Neural crest cell (in vitro differentiated cells): ENCODE measurements around the gene FILIP1L. TPM values are rescaled to one million over a fixed set of nuclear protein-coding genes. Genes with fewer than 3 reads are reported as not detected.

ENCODE experiments used
- DNase-seq: peaks from one replicate; pipeline ENCODE4 v3.0.0; 2021; ENCODE audit warnings: low read depth, mixed read lengths, low spot score
- H3K27ac Mint-ChIP-seq: one replicate; pipeline ENCODE4 v1.8.0; 2021; ENCODE audit warnings: mild to moderate bottlenecking, mixed read lengths; ENCODE audit not compliant: unreplicated experiment
- H3K27me3 Mint-ChIP-seq: 2 replicates; pipeline ENCODE4 v1.8.0; 2021; ENCODE audit warnings: low read depth, mild to moderate bottlenecking, mixed read lengths
- H3K36me3 Mint-ChIP-seq: 2 replicates; pipeline ENCODE4 v1.8.0; 2021; ENCODE audit warnings: low read depth, mild to moderate bottlenecking, mixed read lengths
- H3K4me1 Mint-ChIP-seq: 2 replicates; pipeline ENCODE4 v1.8.0; 2021; ENCODE audit warnings: mixed read lengths
- H3K4me3 Mint-ChIP-seq: one replicate; pipeline ENCODE4 v1.8.0; 2021; ENCODE audit warnings: mild to moderate bottlenecking, mixed read lengths
- H3K9me3 Mint-ChIP-seq: 2 replicates; pipeline ENCODE4 v1.8.0; 2021; ENCODE audit warnings: mixed read lengths
- total RNA-seq: library from RNA; stranded (reverse); gene quantifications from 2 replicates; pipeline ENCODE4 v1.2.1, GENCODE V29; 2021
- TF ChIP-seq, protein P1 (sequence below): fragments of 200-600 bp; sonication (generic); conservative IDR thresholded peaks from 2 replicates; pipeline ENCODE4 v1.5.0; 2021; ENCODE audit warnings: antibody characterized with exemption, mild to moderate bottlenecking

Gene FILIP1L
- total RNA-seq, 1 donor from 2014 or later, result 9.8 TPM

GRCh38 chr3:99836681-99837080 is 277.6 kb downstream of the FILIP1L start:
- H3K27ac Mint-ChIP-seq, result no peak overlapping the region
- H3K4me1 Mint-ChIP-seq, result no peaks in the 10 kb centered on the region
- H3K9me3 Mint-ChIP-seq, result no peaks in the 10 kb centered on the region
- no peak overlapping the region for H3K4me3 Mint-ChIP-seq
- DNase-seq, result no peak
- no peaks in the 10 kb centered on the region for H3K36me3 Mint-ChIP-seq
- no peaks in the 10 kb centered on the region for H3K27me3 Mint-ChIP-seq
- TF ChIP-seq, protein P1, sequence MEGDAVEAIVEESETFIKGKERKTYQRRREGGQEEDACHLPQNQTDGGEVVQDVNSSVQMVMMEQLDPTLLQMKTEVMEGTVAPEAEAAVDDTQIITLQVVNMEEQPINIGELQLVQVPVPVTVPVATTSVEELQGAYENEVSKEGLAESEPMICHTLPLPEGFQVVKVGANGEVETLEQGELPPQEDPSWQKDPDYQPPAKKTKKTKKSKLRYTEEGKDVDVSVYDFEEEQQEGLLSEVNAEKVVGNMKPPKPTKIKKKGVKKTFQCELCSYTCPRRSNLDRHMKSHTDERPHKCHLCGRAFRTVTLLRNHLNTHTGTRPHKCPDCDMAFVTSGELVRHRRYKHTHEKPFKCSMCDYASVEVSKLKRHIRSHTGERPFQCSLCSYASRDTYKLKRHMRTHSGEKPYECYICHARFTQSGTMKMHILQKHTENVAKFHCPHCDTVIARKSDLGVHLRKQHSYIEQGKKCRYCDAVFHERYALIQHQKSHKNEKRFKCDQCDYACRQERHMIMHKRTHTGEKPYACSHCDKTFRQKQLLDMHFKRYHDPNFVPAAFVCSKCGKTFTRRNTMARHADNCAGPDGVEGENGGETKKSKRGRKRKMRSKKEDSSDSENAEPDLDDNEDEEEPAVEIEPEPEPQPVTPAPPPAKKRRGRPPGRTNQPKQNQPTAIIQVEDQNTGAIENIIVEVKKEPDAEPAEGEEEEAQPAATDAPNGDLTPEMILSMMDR, result no peak

DNA sequence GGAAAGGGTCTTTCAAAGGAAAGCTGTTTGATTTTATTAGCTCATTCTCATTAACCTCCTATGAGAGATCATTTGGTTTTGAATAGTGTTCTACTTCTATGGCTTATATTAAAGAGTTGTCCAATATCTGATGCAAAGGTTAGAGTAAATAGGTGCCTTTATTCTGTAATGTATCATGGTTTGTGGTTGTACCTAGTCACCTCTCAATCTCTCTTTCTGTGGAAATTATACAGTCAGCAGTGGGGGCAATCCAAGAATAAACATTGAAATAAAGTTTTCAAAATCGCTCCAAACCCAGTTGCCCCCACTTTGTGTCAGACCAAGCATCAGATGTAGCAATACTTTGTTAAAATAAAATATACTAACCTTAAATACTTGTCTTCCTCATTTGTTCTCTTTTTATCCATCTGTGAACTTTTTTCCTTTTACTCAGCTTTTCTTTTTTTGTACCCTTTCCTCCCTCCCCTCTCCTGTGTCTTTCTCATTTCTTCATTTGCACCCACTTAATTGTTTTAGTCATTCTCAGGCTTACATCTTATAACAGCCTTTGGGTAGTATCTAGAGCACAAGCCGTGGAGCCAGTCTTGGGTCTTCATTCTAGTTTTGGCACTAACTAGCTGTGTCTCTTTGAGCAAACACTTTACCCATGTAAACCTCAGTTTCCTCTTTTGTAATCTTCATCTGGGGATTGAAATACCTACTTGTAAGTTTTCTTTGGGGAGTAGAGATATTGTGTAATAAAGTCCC is 279.9 kb downstream of the FILIP1L start:
- Mint-ChIP-seq H3K27me3 (no peaks in the 10 kb centered on the region), H3K4me3 (no peak overlapping the region), H3K27ac (no peak overlapping the region), H3K4me1 (peaks cover under 1% of the 10 kb centered on the region), H3K36me3 (no peaks in the 10 kb centered on the region), H3K9me3 (no peaks in the 10 kb centered on the region)
- DNase-seq, result no peak
- TF ChIP-seq, protein P1, result no peak

GRCh38 chr3:99833617-99834205 is 280.6 kb downstream of the FILIP1L start:
- Mint-ChIP-seq H3K9me3 (no peaks in the 10 kb centered on the region), H3K27me3 (no peaks in the 10 kb centered on the region), H3K4me1 (peaks cover 7% of the 10 kb centered on the region), H3K4me3 (no peak overlapping the region), H3K36me3 (peaks cover under 1% of the 10 kb centered on the region), H3K27ac (no peak overlapping the region)
- TF ChIP-seq, protein P1, result no peak
- DNase-seq, result no peak

DNA sequence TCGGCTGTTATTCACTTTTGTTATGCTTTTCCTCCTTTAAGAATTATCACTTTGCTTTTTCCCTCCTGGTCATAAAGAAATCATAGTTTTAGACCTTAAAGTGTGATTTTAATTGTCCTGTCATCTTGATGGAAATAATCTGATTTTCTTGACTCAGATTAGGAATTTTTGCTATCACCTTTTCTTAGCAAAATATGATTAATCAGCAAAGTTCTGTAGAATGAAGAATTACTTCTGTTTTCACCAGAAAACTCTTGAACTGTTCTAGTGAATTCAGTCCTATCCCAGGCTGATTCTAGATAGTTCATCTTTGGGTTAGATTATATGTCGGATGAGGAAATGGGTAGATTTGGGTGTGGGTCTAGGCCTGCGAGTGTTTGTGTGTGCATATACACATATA is 284.5 kb downstream of the FILIP1L start:
- peaks cover 10% of the 10 kb centered on the region for H3K4me1 Mint-ChIP-seq
- H3K27ac Mint-ChIP-seq, result no peak overlapping the region
- TF ChIP-seq, protein P1, result no peak

DNA sequence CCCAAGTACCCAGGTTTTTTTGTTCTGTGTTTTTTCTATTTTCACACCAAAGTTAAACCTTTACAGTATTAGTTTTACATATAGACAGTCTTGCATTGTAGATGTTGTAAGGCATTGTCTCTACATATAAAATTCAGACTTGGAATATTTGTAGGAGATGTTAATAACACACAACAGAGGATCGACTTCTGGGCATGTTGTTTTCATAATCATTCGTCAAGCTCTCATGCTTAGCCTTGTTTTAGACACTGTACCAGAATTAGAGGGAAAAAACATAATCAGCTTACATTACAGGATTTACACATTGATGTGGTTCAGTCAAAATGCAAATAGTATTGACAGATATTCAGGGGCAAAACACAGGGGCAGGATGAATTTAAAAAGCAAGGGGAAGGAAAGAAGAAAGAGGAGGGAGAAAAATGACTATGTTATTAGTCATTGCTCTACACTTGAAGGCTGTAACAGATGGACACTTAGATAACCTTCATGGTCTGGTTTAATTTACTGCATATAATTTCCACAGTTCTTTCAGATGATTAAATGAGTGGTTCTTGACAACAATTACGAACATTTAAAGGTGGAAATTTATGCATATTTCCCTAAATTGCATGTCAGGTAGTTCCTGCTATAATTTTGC is 289.2 kb downstream of the FILIP1L start:
- no peak overlapping the region for H3K27ac Mint-ChIP-seq
- H3K4me3 Mint-ChIP-seq, result no peak overlapping the region
- H3K27me3 Mint-ChIP-seq, result no peaks in the 10 kb centered on the region
- DNase-seq, result no peak
- H3K36me3 Mint-ChIP-seq, result peaks cover 2% of the 10 kb centered on the region
- TF ChIP-seq, protein P1, result no peak
- H3K4me1 Mint-ChIP-seq, result peaks cover 20% of the 10 kb centered on the region
- H3K9me3 Mint-ChIP-seq, result no peaks in the 10 kb centered on the region

More for the DNA sequence above, 284.5 kb downstream of the FILIP1L start:
- H3K9me3 Mint-ChIP-seq, result no peaks in the 10 kb centered on the region
- DNase-seq, result no peak
- H3K36me3 Mint-ChIP-seq, result peaks cover 2% of the 10 kb centered on the region
- no peaks in the 10 kb centered on the region for H3K27me3 Mint-ChIP-seq
- H3K4me3 Mint-ChIP-seq, result no peak overlapping the region
